Stimulated activated CD8-positive, alpha-beta memory T cell treated with anti-CD3 and anti-CD28 coated beads, Interleukin-7, amount 100 ng/mL, for 4 hours (primary cell): Measurements from ENCODE around the gene CHCHD5.
"Not testable (repeated sequence)": the region's sequence is repeated elsewhere in the genome, so short reads cannot be mapped to it uniquely, and the experiment has no call there.

Source experiments
- DNase-seq, 2 donors: peaks; one replicate each; pipeline ENCODE4 v3.0.0-alpha.2; 2020; ENCODE audit warnings: low read depth in 2 of 2

Gene CHCHD5

GRCh38 chr2:112584134-112584890 is at the start of gene CHCHD5:
CHCHD5 (plus strand) TSS chr2:112584609; CDS start chr2:112584648, 39 bp downstream.
- DNase-seq, result peak; percentile 87 to 89

GRCh38 chr2:112534826-112535225 is 49.6 kb upstream of the CHCHD5 start:
- DNase-seq, result no peak

GRCh38 chr2:112536665-112537064 is 47.7 kb upstream of the CHCHD5 start:
- not testable (repeated sequence) for DNase-seq

GRCh38 chr2:112539306-112539705 is 45.1 kb upstream of the CHCHD5 start:
- DNase-seq, result no peak

- no peak for DNase-seq
Observed at GRCh38 chr2:112540906-112541305, 43.5 kb upstream of the CHCHD5 start.

- DNase-seq, result peak; percentile 54 to 57
Observed at GRCh38 chr2:112541315-112542122, 42.9 kb upstream of the CHCHD5 start.

- DNase-seq, result peak; percentile 67 to 68
Observed at GRCh38 chr2:112542123-112542983, 42.1 kb upstream of the CHCHD5 start, which contains the start of gene POLR1B. POLR1B (plus strand) TSS chr2:112542465; CDS start chr2:112542495, 30 bp downstream.

GRCh38 chr2:112542984-112543661 is 41.3 kb upstream of the CHCHD5 start:
- no peak for DNase-seq

- no peak for DNase-seq
Observed at GRCh38 chr2:112547333-112547732, 37.1 kb upstream of the CHCHD5 start.

GRCh38 chr2:112548980-112549379 is 35.4 kb upstream of the CHCHD5 start:
- no peak for DNase-seq

GRCh38 chr2:112566104-112566503 is 18.3 kb upstream of the CHCHD5 start:
- DNase-seq, result no peak

- not testable (repeated sequence) for DNase-seq
Observed at GRCh38 chr2:112566508-112566907, 17.9 kb upstream of the CHCHD5 start.

GRCh38 chr2:112572005-112572404 is 12.4 kb upstream of the CHCHD5 start:
- no peak for DNase-seq

GRCh38 chr2:112577756-112578155 is 6.7 kb upstream of the CHCHD5 start:
- no peak for DNase-seq

- DNase-seq, result no peak
Observed at GRCh38 chr2:112579241-112579640, 5.2 kb upstream of the CHCHD5 start.

GRCh38 chr2:112580084-112580483 is 4.3 kb upstream of the CHCHD5 start:
- DNase-seq, result no peak

GRCh38 chr2:112582314-112582746 is 2.1 kb upstream of the CHCHD5 start:
- DNase-seq, result peak; percentile 0 to 20

GRCh38 chr2:112583497-112584133 is 794 bp upstream of the CHCHD5 start:
- no peak for DNase-seq

- no peak for DNase-seq
Observed at GRCh38 chr2:112584891-112585250, 462 bp downstream of the CHCHD5 start.

GRCh38 chr2:112585400-112585799 is 991 bp downstream of the CHCHD5 start:
- DNase-seq, result no peak
